H1 (cell line): ENCODE data around the gene DMPK. TPM values are rescaled to one million over a fixed set of nuclear protein-coding genes. Genes with fewer than 3 reads are reported as not detected.

Experiments
- BRCA1 ChIP-seq: IDR thresholded peaks from 2 replicates; pipeline ENCODE4 v1.6.1; 2012; ENCODE audit warnings: low read depth, low read length, improper control_type of control experiment
- KDM1A ChIP-seq: fragments of 200-600, 300-600 bp; sonication (generic); IDR thresholded peaks from 2 replicates; pipeline ENCODE4 v1.7.1; 2016; ENCODE audit warnings: mild to moderate bottlenecking, low read length, borderline replicate concordance
- PHF8 ChIP-seq: fragments of 200-600 bp; sonication (generic); conservative IDR thresholded peaks from 2 replicates; pipeline ENCODE4 v1.7.1; 2012; ENCODE audit warnings: low read depth, mild to moderate bottlenecking, inconsistent platforms, low read length, moderate library complexity
- POLR2AphosphoS5 ChIP-seq: IDR thresholded peaks from 2 replicates; pipeline ENCODE4 v1.6.1; 2011; ENCODE audit warnings: low read depth, low read length
- RBBP5 ChIP-seq: IDR thresholded peaks from 2 replicates; pipeline ENCODE4 v1.7.1; 2012; ENCODE audit warnings: low read depth, mild to moderate bottlenecking, inconsistent platforms, low read length, moderate library complexity, borderline replicate concordance
- RFX5 ChIP-seq: IDR thresholded peaks from 2 replicates; pipeline ENCODE4 v1.6.1; 2011; ENCODE audit warnings: low read depth, low read length, improper control_type of control experiment, borderline replicate concordance
- RXRA ChIP-seq: IDR thresholded peaks from 2 replicates; pipeline ENCODE4 v1.6.1; 2011; ENCODE audit warnings: low read depth, mild to moderate bottlenecking, low read length, moderate library complexity; ENCODE audit not compliant: insufficient read depth
- SIN3A ChIP-seq, 2 experiments: IDR thresholded peaks in 1 of 2; conservative IDR thresholded peaks in 1 of 2; 2 replicates each; pipeline ENCODE4 v1.6.1; 2011 to 2012; ENCODE audit warnings: low read length in 2 of 2, improper control_type of control experiment in 1 of 2, low read depth in 1 of 2, mild to moderate bottlenecking in 1 of 2
- SIRT6 ChIP-seq: IDR thresholded peaks from one replicate; pipeline ENCODE4 v1.7.1; 2012; ENCODE audit warnings: low read length, inconsistent platforms
- polyA plus RNA-seq, 7 experiments: library from polyadenylated mRNA; depleted of rRNA in 3 of 7; stranded (reverse) in 5 of 7; unstranded in 2 of 7; fragments of >200 nt in 5 of 7; fragments of 200-250 nt in 2 of 7; gene quantifications; 1 replicate in 5 of 7; 2 replicates in 1 of 7; 4 replicates in 1 of 7; pipeline versions ENCODE4 v1.2.1 to v1.2.3, GENCODE V29; 2011 to 2013; ENCODE audit warnings: missing spikeins in 2 of 7, mixed read lengths in 2 of 7
- total RNA-seq: library from RNA; stranded (reverse); fragmentation: NEBNext Ultra II Directional; extraction: Animal tissue kit (Norgen Biotek cat#: 25700); gene quantifications from 2 replicates; pipeline ENCODE4 v1.2.1, GENCODE V29; 2021
- TF ChIP-seq, protein P1 (sequence below): IDR thresholded peaks from 2 replicates; pipeline ENCODE4 v1.6.1; 2012; ENCODE audit warnings: low read length, inconsistent platforms
- TF ChIP-seq, protein P2 (sequence below): IDR thresholded peaks from 2 replicates; pipeline ENCODE4 v1.6.1; 2011; ENCODE audit warnings: low read depth, mild to moderate bottlenecking, low read length; ENCODE audit not compliant: insufficient read depth
- TF ChIP-seq, protein P3 (sequence below): IDR thresholded peaks from 2 replicates; pipeline ENCODE4 v1.6.1; 2012; ENCODE audit warnings: inconsistent platforms

DMPK gene
- total and polyA plus RNA-seq, 2 of the 8 experiments (the other 6 are each of a cell fraction or from before 2014, with no cell fraction given): 13.7 to 27.4 TPM

DNA sequence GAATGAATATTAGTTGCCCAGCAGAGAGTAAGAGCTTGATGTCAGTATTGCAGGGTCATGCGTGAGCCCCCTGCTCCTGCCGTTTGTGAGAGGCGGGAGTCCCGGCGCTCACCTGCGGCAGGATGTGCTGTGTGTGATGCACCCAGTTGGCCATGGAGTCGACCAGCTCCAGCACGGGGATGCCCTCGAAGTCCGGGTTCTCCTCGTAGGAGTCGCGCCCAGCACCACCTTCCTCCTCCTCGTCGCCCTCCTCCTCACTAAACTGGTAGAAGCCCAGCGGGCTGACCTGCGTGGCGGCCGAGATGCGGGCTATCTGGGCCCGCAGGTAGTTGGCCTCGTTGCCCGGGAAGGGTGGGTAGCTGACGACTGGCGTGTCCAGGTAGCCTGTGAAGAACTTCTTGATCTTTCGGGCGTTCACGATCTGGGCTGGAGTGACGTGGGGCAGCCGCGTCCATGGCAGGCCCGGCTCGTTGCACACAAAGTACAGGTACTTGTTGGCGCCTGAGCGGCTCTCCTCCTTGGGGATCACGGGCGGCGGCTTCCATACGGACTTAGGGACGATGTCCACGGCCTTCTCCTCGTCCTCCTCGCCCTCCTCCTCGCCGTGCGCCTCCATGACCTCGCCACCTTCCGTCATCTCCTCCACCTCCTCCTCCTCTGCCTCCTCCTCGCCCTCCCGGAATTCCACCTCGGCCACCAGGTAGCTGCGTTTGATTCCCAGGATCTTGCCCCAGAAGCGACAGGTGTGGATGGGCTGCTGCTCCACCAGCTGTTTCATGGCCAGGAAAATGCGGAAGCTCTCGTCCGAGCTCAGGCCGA lies 22.1 kb upstream of the DMPK start (continued):
- TF ChIP-seq SIN3A (conservative IDR thresholded peaks at IDR 0.05 in 1 of 2, IDR thresholded peaks at IDR 0.05 in 1 of 2; ENCODE audit: low read depth in 1 of 2, low read length in 2 of 2): no peak
- TF ChIP-seq RBBP5: no peak
- TF ChIP-seq, protein P1, sequence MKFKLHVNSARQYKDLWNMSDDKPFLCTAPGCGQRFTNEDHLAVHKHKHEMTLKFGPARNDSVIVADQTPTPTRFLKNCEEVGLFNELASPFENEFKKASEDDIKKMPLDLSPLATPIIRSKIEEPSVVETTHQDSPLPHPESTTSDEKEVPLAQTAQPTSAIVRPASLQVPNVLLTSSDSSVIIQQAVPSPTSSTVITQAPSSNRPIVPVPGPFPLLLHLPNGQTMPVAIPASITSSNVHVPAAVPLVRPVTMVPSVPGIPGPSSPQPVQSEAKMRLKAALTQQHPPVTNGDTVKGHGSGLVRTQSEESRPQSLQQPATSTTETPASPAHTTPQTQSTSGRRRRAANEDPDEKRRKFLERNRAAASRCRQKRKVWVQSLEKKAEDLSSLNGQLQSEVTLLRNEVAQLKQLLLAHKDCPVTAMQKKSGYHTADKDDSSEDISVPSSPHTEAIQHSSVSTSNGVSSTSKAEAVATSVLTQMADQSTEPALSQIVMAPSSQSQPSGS: no peak
- TF ChIP-seq, protein P2, sequence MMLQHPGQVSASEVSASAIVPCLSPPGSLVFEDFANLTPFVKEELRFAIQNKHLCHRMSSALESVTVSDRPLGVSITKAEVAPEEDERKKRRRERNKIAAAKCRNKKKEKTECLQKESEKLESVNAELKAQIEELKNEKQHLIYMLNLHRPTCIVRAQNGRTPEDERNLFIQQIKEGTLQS: no peak
- TF ChIP-seq SIRT6: no peak
- no peak for TF ChIP-seq RXRA
- no peak for TF ChIP-seq PHF8
- no peak for TF ChIP-seq RFX5
- TF ChIP-seq, protein P3, sequence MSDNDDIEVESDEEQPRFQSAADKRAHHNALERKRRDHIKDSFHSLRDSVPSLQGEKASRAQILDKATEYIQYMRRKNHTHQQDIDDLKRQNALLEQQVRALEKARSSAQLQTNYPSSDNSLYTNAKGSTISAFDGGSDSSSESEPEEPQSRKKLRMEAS: no peak
- no peak for TF ChIP-seq POLR2AphosphoS5
- no peak for TF ChIP-seq BRCA1
- TF ChIP-seq KDM1A: no peak
